Esophagus squamous epithelium (tissue), 5 donors: ENCODE results near the gene MAN1C1. TPM values are rescaled to one million over a fixed set of nuclear protein-coding genes. Genes with fewer than 3 reads are reported as not detected.

ENCODE experiments used
- DNase-seq: peaks from one replicate; lab custom pipeline; 2025; lab: John Stamatoyannopoulos, UW
- H3K27ac ChIP-seq, 4 donors: fragments of 200-600 bp; sonication (generic); one replicate each; pipeline ENCODE4 v1.5.1; 2016 to 2019; ENCODE audit warnings: mild to moderate bottlenecking in 1 of 4
- H3K27me3 ChIP-seq, 4 donors: fragments of 200-600 bp; sonication (generic); 1 replicate in 3 of 4; 2 replicates in 1 of 4; pipeline versions ENCODE4 v1.5.1 to v1.6.0; 2017 to 2021; ENCODE audit warnings: antibody characterized with exemption in 1 of 4
- H3K36me3 ChIP-seq, 3 donors: fragments of 200-600 bp; sonication (generic); one replicate each; pipeline ENCODE4 v1.5.1; 2016 to 2019
- H3K4me1 ChIP-seq, 3 donors: fragments of 200-600 bp; sonication (generic); one replicate each; pipeline ENCODE4 v1.5.1; 2017 to 2019
- H3K4me3 ChIP-seq, 4 donors: fragments of 200-600 bp; sonication (generic); 1 replicate in 3 of 4; 2 replicates in 1 of 4; pipeline ENCODE4 v1.5.1; 2016 to 2019; ENCODE audit warnings: mild to moderate bottlenecking in 2 of 4, moderate library complexity in 1 of 4
- H3K9me3 ChIP-seq, 3 donors: fragments of 200-600 bp; sonication (generic); one replicate each; pipeline ENCODE4 v1.5.1; 2016 to 2019
- CTCF ChIP-seq, 6 experiments: fragments of 450-650 bp in 4 of 6; fragments of 200-600 bp in 2 of 6; sonication (generic) in 2 of 6; IDR thresholded peaks; one replicate each; pipeline ENCODE4 v1.5.1; 2016 to 2019; ENCODE audit warnings: antibody characterized with exemption in 6 of 6, mild to moderate bottlenecking in 4 of 6, moderate library complexity in 4 of 6
- POLR2A ChIP-seq, 4 donors: fragments of 450-650 bp; IDR thresholded peaks; one replicate each; pipeline ENCODE4 v1.6.1; 2017; ENCODE audit warnings: antibody characterized with exemption in 4 of 4, mild to moderate bottlenecking in 4 of 4, moderate library complexity in 3 of 4
- WGBS, 2 donors: methylation state at CpG; one replicate each; pipeline ENCODE4 v1.1.5; 2018; 5-methylcytosine and 5-hydroxymethylcytosine counted together
- intact Hi-C: fragments of 100-400 bp; cut with DNase I; formaldehyde crosslinking; loops from one replicate; pipeline ENCODE4 v1.15.0; 2022
- total RNA-seq, 4 donors: library from RNA; depleted of rRNA; stranded (reverse); fragments of >200 nt; gene quantifications; one replicate each; pipeline ENCODE4 v1.1.0, GENCODE V29; 2016
- donor health status: DM: yes; HTN: yes; CAD: no.

Gene MAN1C1
- total RNA-seq, 4 donors from 2014 or later, result 0.91 to 7.4 (median 3.8) TPM

- Histone ChIP-seq H3K4me3 (no peak overlapping the region), H3K4me1 (peaks cover 16 to 63% (median 30%) of the 10 kb centered on the region in 3 donors), H3K27me3 (peaks cover 0 to 19% (median 0%) of the 10 kb centered on the region in 4 donors), H3K36me3 (no peaks in the 10 kb centered on the region), H3K9me3 (no peaks in the 10 kb centered on the region), H3K27ac (peak overlapping the region in 2 of 4 donors; percentile 7 to 48)
- intact Hi-C loops, result no loop called here
- TF ChIP-seq POLR2A (IDR thresholded peaks at IDR 0.05) (no peak), CTCF (IDR thresholded peaks at IDR 0.05) (no peak)
- no peak for DNase-seq
- WGBS, 2 donors, result 75 to 82% methylated on average over 6 of the region's 6 CpGs
These were observed 5.9 kb downstream of the MAN1C1 start for GRCh38 chr1:25622531-25622930.

- H3K9me3 ChIP-seq, result no peaks in the 10 kb centered on the region
- DNase-seq, result no peak
- WGBS, 2 donors, result 77 to 83% methylated on average over 4 of the region's 4 CpGs
- peaks cover 16 to 58% (median 28%) of the 10 kb centered on the region in 3 donors for H3K4me1 ChIP-seq
- H3K36me3 ChIP-seq, result no peaks in the 10 kb centered on the region
- H3K4me3 ChIP-seq, result no peak overlapping the region
- TF ChIP-seq POLR2A (IDR thresholded peaks at IDR 0.05) (no peak), CTCF (IDR thresholded peaks at IDR 0.05) (no peak)
- peaks cover 0 to 15% (median 0%) of the 10 kb centered on the region in 4 donors for H3K27me3 ChIP-seq
- H3K27ac ChIP-seq, result peak overlapping the region in 2 of 4 donors; percentile 1 to 7
- intact Hi-C loops, result no loop called here
These were observed 6.4 kb downstream of the MAN1C1 start for GRCh38 chr1:25623007-25623406.

- Histone ChIP-seq H3K4me3 (no peak overlapping the region), H3K4me1 (peaks cover 10 to 51% (median 21%) of the 10 kb centered on the region in 3 donors), H3K9me3 (no peaks in the 10 kb centered on the region), H3K27me3 (peaks cover 0 to 9% (median 0%) of the 10 kb centered on the region in 4 donors), H3K27ac (no peak overlapping the region), H3K36me3 (no peaks in the 10 kb centered on the region)
- intact Hi-C loops, result no loop called here
- no peak for DNase-seq
- 65 to 70% methylated on average over 3 to 4 of the region's 4 CpGs for WGBS, 2 donors
- TF ChIP-seq POLR2A (IDR thresholded peaks at IDR 0.05) (no peak), CTCF (IDR thresholded peaks at IDR 0.05) (no peak)
These were observed 7.1 kb downstream of the MAN1C1 start for GRCh38 chr1:25623731-25624130.

- Histone ChIP-seq H3K4me1 (peaks cover 6 to 46% (median 17%) of the 10 kb centered on the region in 3 donors), H3K9me3 (no peaks in the 10 kb centered on the region), H3K36me3 (no peaks in the 10 kb centered on the region), H3K4me3 (no peak overlapping the region), H3K27ac (no peak overlapping the region), H3K27me3 (peaks cover 0 to 9% (median 0%) of the 10 kb centered on the region in 4 donors)
- WGBS, 2 donors, result 53 to 74% methylated on average over 2 to 3 of the region's 3 CpGs
- no peak for TF ChIP-seq CTCF (IDR thresholded peaks at IDR 0.05)
- TF ChIP-seq POLR2A (IDR thresholded peaks at IDR 0.05), result no peak
- DNase-seq, result no peak
- intact Hi-C loops, result no loop called here
These were observed 7.6 kb downstream of the MAN1C1 start for GRCh38 chr1:25624156-25624555.

- TF ChIP-seq CTCF (IDR thresholded peaks at IDR 0.05) (no peak), POLR2A (IDR thresholded peaks at IDR 0.05) (no peak)
- intact Hi-C loops, result no loop called here
- no peak overlapping the region for H3K4me3 ChIP-seq
- WGBS, 2 donors, result 92 to 94% methylated on average over 5 of the region's 5 CpGs
- H3K9me3 ChIP-seq, result no peaks in the 10 kb centered on the region
- no peaks in the 10 kb centered on the region for H3K36me3 ChIP-seq
- peaks cover 1 to 42% (median 12%) of the 10 kb centered on the region in 3 donors for H3K4me1 ChIP-seq
- H3K27me3 ChIP-seq, result peaks cover 0 to 8% (median 0%) of the 10 kb centered on the region in 4 donors
- H3K27ac ChIP-seq, result no peak overlapping the region
- no peak for DNase-seq
These were observed 8.0 kb downstream of the MAN1C1 start for GRCh38 chr1:25624604-25625003.
